GM12878 (cell line): ENCODE measurements around the gene PDK3. TPM values are rescaled to one million over a fixed set of nuclear protein-coding genes. Genes with fewer than 3 reads are reported as not detected.

Source experiments
- ASH2L ChIP-seq: fragments of 300-600, 200-600 bp; sonication (generic); IDR thresholded peaks from 2 replicates; pipeline ENCODE4 v1.6.1; 2017; ENCODE audit warnings: low read depth, mild to moderate bottlenecking, borderline replicate concordance
- BACH1 ChIP-seq: fragments of 450-650 bp; IDR thresholded peaks from 2 replicates; pipeline ENCODE4 v1.6.1; 2017; ENCODE audit warnings: mild to moderate bottlenecking, borderline replicate concordance
- BHLHE40 ChIP-seq, 2 experiments: fragments of 450-650 bp in 1 of 2; IDR thresholded peaks; 2 replicates each; pipeline ENCODE4 v1.6.1; 2011 to 2017; ENCODE audit warnings: low read depth in 2 of 2, borderline replicate concordance in 1 of 2, improper control_type of control experiment in 1 of 2, low read length in 1 of 2, mild to moderate bottlenecking in 1 of 2
- CHD1 ChIP-seq: IDR thresholded peaks from 2 replicates; pipeline ENCODE4 v1.6.1; 2012; ENCODE audit warnings: low read depth, low read length, improper control_type of control experiment
- CREB1 ChIP-seq: IDR thresholded peaks from 2 replicates; pipeline ENCODE4 v1.6.1; 2012; ENCODE audit warnings: low read depth, mild to moderate bottlenecking, inconsistent platforms
- FOXK2 ChIP-seq: fragments of 450-650 bp; IDR thresholded peaks from 2 replicates; pipeline ENCODE4 v1.6.1; 2017; ENCODE audit warnings: mild to moderate bottlenecking, moderate library complexity
- GATAD2B ChIP-seq: fragments of 450-650 bp; conservative IDR thresholded peaks from 2 replicates; pipeline ENCODE4 v1.6.1; 2017; ENCODE audit warnings: low read depth, mild to moderate bottlenecking, moderate library complexity
- HDGF ChIP-seq: fragments of 450-650 bp; IDR thresholded peaks from 2 replicates; pipeline ENCODE4 v1.6.1; 2016; ENCODE audit warnings: antibody characterized with exemption
- JUND ChIP-seq: IDR thresholded peaks from 2 replicates; pipeline ENCODE4 v1.6.1; 2012; ENCODE audit warnings: low read depth, mild to moderate bottlenecking, low read length, improper control_type of control experiment, moderate library complexity
- MEF2B ChIP-seq: fragments of 450-650 bp; IDR thresholded peaks from 2 replicates; pipeline ENCODE4 v1.6.1; 2018; ENCODE audit warnings: mild to moderate bottlenecking, moderate library complexity; ENCODE audit not compliant: partially characterized antibody, poor library complexity, severe bottlenecking
- MYB ChIP-seq: fragments of 150-350 bp; IDR thresholded peaks from 2 replicates; pipeline ENCODE4 v1.6.1; 2014; ENCODE audit warnings: mild to moderate bottlenecking, low read depth, low read length, borderline replicate concordance
- NFYB ChIP-seq: IDR thresholded peaks from 2 replicates; pipeline ENCODE4 v1.6.1; 2011; ENCODE audit warnings: low read depth, mild to moderate bottlenecking, low read length, improper control_type of control experiment, moderate library complexity; ENCODE audit not compliant: insufficient read depth
- NRF1 ChIP-seq: conservative IDR thresholded peaks from 2 replicates; pipeline ENCODE4 v1.6.1; 2011; ENCODE audit warnings: mild to moderate bottlenecking, low read depth, low read length, improper control_type of control experiment
- RFX5 ChIP-seq: IDR thresholded peaks from 2 replicates; pipeline ENCODE4 v1.6.1; 2011; ENCODE audit warnings: low read depth, low read length, improper control_type of control experiment
- SREBF2 ChIP-seq: IDR thresholded peaks from 2 replicates; pipeline ENCODE4 v1.6.1; 2012; ENCODE audit warnings: mild to moderate bottlenecking, low read length
- SUPT20H ChIP-seq: IDR thresholded peaks from 2 replicates; pipeline ENCODE4 v1.6.1; 2011; ENCODE audit warnings: low read depth, mild to moderate bottlenecking, low read length, moderate library complexity, borderline replicate concordance; ENCODE audit not compliant: control insufficient read depth
- TCF12 ChIP-seq: IDR thresholded peaks from 2 replicates; pipeline ENCODE4 v1.6.1; 2011; ENCODE audit warnings: low read depth, mild to moderate bottlenecking, low read length
- WRNIP1 ChIP-seq: IDR thresholded peaks from 2 replicates; pipeline ENCODE4 v1.6.1; 2011; ENCODE audit warnings: low read depth, low read length, improper control_type of control experiment, borderline replicate concordance
- polyA plus RNA-seq, 11 experiments: library from polyadenylated mRNA; depleted of rRNA in 4 of 11; unstranded in 6 of 11; stranded (reverse) in 5 of 11; fragments of >200 nt; fragmentation: Nextera tagmentation in 4 of 11; fragmentation: Illumina TruSeq in 1 of 11; extraction: Ambion mirVana in 4 of 11; extraction: Trizol in 1 of 11; gene quantifications; 1 replicate in 1 of 11; 2 replicates in 10 of 11; pipeline versions ENCODE4 v1.2.1 to v1.2.3, GENCODE V29; 2011 to 2016; ENCODE audit warnings: inconsistent platforms in 2 of 11, missing spikeins in 2 of 11, low read depth in 1 of 11
- total RNA-seq, 4 experiments: library from RNA; depleted of rRNA in 3 of 4; stranded (reverse); fragments of >200 nt in 3 of 4; fragmentation: Illumina TruSeq in 1 of 4; extraction: Trizol in 1 of 4; gene quantifications; 2 replicates each; pipeline versions ENCODE4 v1.2.1 to v1.2.3, GENCODE V29; 2013 to 2021
- TF ChIP-seq, protein P1 (sequence below): fragments of 450-650 bp; conservative IDR thresholded peaks from 2 replicates; pipeline ENCODE4 v1.6.1; 2017; ENCODE audit warnings: mild to moderate bottlenecking, moderate library complexity
- TF ChIP-seq, protein P2 (sequence below): fragments of 450-650 bp; IDR thresholded peaks from 2 replicates; pipeline ENCODE4 v1.6.1; 2017; ENCODE audit warnings: antibody characterized with exemption, mild to moderate bottlenecking, moderate library complexity
- TF ChIP-seq, protein P3 (sequence below): fragments of 450-650 bp; formaldehyde crosslinking; IDR thresholded peaks from 2 replicates; pipeline ENCODE4 v1.4.0; 2022; ENCODE audit warnings: mild to moderate bottlenecking, moderate library complexity
- TF ChIP-seq, protein P4 (sequence below): IDR thresholded peaks from 2 replicates; pipeline ENCODE4 v1.6.1; 2012; ENCODE audit warnings: low read length, inconsistent platforms

Gene PDK3
- total and polyA plus RNA-seq, 10 of the 15 experiments (the other 5 are each of a cell fraction or from before 2014, with no cell fraction given) = 4.2 to 54.6 (median 21.9) TPM

DNA sequence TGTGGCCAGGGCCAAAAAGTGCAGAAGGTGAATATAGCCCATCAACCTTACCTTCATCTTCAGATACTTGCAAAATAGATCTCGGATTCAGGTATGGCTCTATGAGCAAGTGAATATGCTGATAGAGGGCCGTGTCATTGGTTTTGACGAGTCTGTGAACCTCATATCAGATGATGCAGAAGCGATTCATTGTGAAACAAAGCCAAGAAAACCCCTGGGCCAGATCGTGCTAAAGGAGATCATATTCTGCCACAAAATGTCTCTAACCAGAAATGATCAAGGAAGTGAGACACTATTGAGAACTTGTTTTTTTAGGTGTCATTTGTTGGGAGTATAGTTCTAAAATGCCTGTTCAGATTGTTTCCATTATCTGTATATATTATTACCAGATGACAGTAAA lies 48.3 kb downstream of the PDK3 start (continued):
- TF ChIP-seq RFX5 (no peak), ASH2L (no peak), SUPT20H (no peak), BHLHE40 (IDR thresholded peaks at IDR 0.05; ENCODE audit: borderline replicate concordance in 1 of 2, low read depth in 2 of 2, low read length in 1 of 2) (peak; percentile 34 to 42; a peak in 1 of 4 replicates), HDGF (no peak), SREBF2 (no peak), MEF2B (peak; percentile 42), MYB (no peak), FOXK2 (no peak), BACH1 (peak; percentile 54; the same call in 1 of the 2 replicates), WRNIP1 (no peak), TCF12 (no peak), CREB1 (no peak), NFYB (no peak), GATAD2B (no peak), JUND (0 out of 2 replicates have a peak, but pooled peaks have one; percentile 53), NRF1 (no peak), CHD1 (no peak)
- TF ChIP-seq, protein P1, sequence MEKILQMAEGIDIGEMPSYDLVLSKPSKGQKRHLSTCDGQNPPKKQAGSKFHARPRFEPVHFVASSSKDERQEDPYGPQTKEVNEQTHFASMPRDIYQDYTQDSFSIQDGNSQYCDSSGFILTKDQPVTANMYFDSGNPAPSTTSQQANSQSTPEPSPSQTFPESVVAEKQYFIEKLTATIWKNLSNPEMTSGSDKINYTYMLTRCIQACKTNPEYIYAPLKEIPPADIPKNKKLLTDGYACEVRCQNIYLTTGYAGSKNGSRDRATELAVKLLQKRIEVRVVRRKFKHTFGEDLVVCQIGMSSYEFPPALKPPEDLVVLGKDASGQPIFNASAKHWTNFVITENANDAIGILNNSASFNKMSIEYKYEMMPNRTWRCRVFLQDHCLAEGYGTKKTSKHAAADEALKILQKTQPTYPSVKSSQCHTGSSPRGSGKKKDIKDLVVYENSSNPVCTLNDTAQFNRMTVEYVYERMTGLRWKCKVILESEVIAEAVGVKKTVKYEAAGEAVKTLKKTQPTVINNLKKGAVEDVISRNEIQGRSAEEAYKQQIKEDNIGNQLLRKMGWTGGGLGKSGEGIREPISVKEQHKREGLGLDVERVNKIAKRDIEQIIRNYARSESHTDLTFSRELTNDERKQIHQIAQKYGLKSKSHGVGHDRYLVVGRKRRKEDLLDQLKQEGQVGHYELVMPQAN = no peak
- TF ChIP-seq, protein P2, sequence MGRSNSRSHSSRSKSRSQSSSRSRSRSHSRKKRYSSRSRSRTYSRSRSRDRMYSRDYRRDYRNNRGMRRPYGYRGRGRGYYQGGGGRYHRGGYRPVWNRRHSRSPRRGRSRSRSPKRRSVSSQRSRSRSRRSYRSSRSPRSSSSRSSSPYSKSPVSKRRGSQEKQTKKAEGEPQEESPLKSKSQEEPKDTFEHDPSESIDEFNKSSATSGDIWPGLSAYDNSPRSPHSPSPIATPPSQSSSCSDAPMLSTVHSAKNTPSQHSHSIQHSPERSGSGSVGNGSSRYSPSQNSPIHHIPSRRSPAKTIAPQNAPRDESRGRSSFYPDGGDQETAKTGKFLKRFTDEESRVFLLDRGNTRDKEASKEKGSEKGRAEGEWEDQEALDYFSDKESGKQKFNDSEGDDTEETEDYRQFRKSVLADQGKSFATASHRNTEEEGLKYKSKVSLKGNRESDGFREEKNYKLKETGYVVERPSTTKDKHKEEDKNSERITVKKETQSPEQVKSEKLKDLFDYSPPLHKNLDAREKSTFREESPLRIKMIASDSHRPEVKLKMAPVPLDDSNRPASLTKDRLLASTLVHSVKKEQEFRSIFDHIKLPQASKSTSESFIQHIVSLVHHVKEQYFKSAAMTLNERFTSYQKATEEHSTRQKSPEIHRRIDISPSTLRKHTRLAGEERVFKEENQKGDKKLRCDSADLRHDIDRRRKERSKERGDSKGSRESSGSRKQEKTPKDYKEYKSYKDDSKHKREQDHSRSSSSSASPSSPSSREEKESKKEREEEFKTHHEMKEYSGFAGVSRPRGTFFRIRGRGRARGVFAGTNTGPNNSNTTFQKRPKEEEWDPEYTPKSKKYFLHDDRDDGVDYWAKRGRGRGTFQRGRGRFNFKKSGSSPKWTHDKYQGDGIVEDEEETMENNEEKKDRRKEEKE = no peak
- TF ChIP-seq, protein P3, sequence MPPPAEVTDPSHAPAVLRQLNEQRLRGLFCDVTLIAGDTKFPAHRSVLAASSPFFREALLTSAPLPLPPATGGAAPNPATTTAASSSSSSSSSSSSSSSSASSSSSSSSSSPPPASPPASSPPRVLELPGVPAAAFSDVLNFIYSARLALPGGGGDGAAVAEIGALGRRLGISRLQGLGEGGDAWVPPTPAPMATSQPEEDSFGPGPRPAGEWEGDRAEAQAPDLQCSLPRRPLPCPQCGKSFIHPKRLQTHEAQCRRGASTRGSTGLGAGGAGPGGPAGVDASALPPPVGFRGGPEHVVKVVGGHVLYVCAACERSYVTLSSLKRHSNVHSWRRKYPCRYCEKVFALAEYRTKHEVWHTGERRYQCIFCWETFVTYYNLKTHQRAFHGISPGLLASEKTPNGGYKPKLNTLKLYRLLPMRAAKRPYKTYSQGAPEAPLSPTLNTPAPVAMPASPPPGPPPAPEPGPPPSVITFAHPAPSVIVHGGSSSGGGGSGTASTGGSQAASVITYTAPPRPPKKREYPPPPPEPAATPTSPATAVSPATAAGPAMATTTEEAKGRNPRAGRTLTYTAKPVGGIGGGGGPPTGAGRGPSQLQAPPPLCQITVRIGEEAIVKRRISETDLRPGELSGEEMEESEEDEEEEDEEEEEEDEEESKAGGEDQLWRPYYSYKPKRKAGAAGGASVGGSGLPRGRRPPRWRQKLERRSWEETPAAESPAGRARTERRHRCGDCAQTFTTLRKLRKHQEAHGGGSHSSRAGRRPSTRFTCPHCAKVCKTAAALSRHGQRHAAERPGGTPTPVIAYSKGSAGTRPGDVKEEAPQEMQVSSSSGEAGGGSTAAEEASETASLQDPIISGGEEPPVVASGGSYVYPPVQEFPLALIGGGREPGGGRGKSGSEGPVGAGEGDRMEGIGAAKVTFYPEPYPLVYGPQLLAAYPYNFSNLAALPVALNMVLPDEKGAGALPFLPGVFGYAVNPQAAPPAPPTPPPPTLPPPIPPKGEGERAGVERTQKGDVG = no peak
- TF ChIP-seq, protein P4, sequence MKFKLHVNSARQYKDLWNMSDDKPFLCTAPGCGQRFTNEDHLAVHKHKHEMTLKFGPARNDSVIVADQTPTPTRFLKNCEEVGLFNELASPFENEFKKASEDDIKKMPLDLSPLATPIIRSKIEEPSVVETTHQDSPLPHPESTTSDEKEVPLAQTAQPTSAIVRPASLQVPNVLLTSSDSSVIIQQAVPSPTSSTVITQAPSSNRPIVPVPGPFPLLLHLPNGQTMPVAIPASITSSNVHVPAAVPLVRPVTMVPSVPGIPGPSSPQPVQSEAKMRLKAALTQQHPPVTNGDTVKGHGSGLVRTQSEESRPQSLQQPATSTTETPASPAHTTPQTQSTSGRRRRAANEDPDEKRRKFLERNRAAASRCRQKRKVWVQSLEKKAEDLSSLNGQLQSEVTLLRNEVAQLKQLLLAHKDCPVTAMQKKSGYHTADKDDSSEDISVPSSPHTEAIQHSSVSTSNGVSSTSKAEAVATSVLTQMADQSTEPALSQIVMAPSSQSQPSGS = peak; percentile 69
